GM12878 (cell line): ENCODE data around the gene MB21D2. TPM values are rescaled to one million over a fixed set of nuclear protein-coding genes. Genes with fewer than 3 reads are reported as not detected.
A peak's percentile ranks its signal among the peaks of the same experiment; 100 is the strongest.

ENCODE experiments used
- ASH2L ChIP-seq: fragments of 300-600, 200-600 bp; sonication (generic); IDR thresholded peaks from 2 replicates; pipeline ENCODE4 v1.6.1; 2017; ENCODE audit warnings: low read depth, mild to moderate bottlenecking, borderline replicate concordance
- ATF7 ChIP-seq: fragments of 450-650 bp; IDR thresholded peaks from 2 replicates; pipeline ENCODE4 v1.6.1; 2016; ENCODE audit warnings: low read depth, mild to moderate bottlenecking
- BCLAF1 ChIP-seq: fragments of 450-650 bp; IDR thresholded peaks from 2 replicates; pipeline ENCODE4 v1.6.1; 2017; ENCODE audit warnings: antibody characterized with exemption, mild to moderate bottlenecking, moderate library complexity
- BMI1 ChIP-seq: fragments of 450-650 bp; IDR thresholded peaks from 2 replicates; pipeline ENCODE4 v1.6.1; 2016; ENCODE audit warnings: mild to moderate bottlenecking, moderate library complexity, borderline replicate concordance
- CREM ChIP-seq: IDR thresholded peaks from 2 replicates; pipeline ENCODE4 v1.6.1; 2014; ENCODE audit warnings: antibody characterized with exemption, low read depth
- EGR1 ChIP-seq, 2 experiments: IDR thresholded peaks; 1 replicate in 1 of 2; 2 replicates in 1 of 2; pipeline ENCODE4 v1.6.1; 2011 to 2012; ENCODE audit warnings: low read depth in 2 of 2, low read length in 2 of 2, borderline replicate concordance in 1 of 2, mild to moderate bottlenecking in 1 of 2, moderate library complexity in 1 of 2
- ELK1 ChIP-seq: IDR thresholded peaks from 2 replicates; pipeline ENCODE4 v1.6.1; 2012; ENCODE audit warnings: low read depth, low read length, improper control_type of control experiment
- GABPA ChIP-seq: IDR thresholded peaks from 2 replicates; pipeline ENCODE4 v1.6.1; 2014; ENCODE audit warnings: antibody characterized with exemption, low read depth, mild to moderate bottlenecking, inconsistent platforms
- KDM1A ChIP-seq: fragments of 200-600 bp; sonication (generic); IDR thresholded peaks from 2 replicates; pipeline ENCODE4 v1.6.1; 2016; ENCODE audit warnings: borderline replicate concordance
- MEF2B ChIP-seq: fragments of 450-650 bp; IDR thresholded peaks from 2 replicates; pipeline ENCODE4 v1.6.1; 2018; ENCODE audit warnings: mild to moderate bottlenecking, moderate library complexity; ENCODE audit not compliant: partially characterized antibody, poor library complexity, severe bottlenecking
- MXI1 ChIP-seq: fragments of 150-350 bp; IDR thresholded peaks from 2 replicates; pipeline ENCODE4 v1.6.1; 2011; ENCODE audit warnings: low read depth, mild to moderate bottlenecking, inconsistent platforms, low read length, improper control_type of control experiment
- NFYB ChIP-seq: IDR thresholded peaks from 2 replicates; pipeline ENCODE4 v1.6.1; 2011; ENCODE audit warnings: low read depth, mild to moderate bottlenecking, low read length, improper control_type of control experiment, moderate library complexity; ENCODE audit not compliant: insufficient read depth
- PRDM15 ChIP-seq: fragments of 450-650 bp; formaldehyde crosslinking; IDR thresholded peaks from 2 replicates; pipeline ENCODE4 v1.4.0; 2020; ENCODE audit warnings: mild to moderate bottlenecking, moderate library complexity
- SIX5 ChIP-seq: IDR thresholded peaks from 2 replicates; pipeline ENCODE4 v1.6.1; 2011; ENCODE audit warnings: mild to moderate bottlenecking, low read depth, low read length, moderate library complexity; ENCODE audit not compliant: severe bottlenecking
- SMC3 ChIP-seq: IDR thresholded peaks from 2 replicates; pipeline ENCODE4 v1.6.1; 2011; ENCODE audit warnings: low read length, improper control_type of control experiment, borderline replicate concordance
- SRF ChIP-seq, 2 experiments: IDR thresholded peaks; 2 replicates each; pipeline ENCODE4 v1.6.1; 2011; ENCODE audit warnings: low read depth in 2 of 2, low read length in 2 of 2, mild to moderate bottlenecking in 1 of 2, moderate library complexity in 1 of 2
- STAT3 ChIP-seq: IDR thresholded peaks from 2 replicates; pipeline ENCODE4 v1.6.1; 2011; ENCODE audit warnings: low read depth, low read length, improper control_type of control experiment
- polyA plus RNA-seq, 11 experiments: library from polyadenylated mRNA; depleted of rRNA in 4 of 11; unstranded in 6 of 11; stranded (reverse) in 5 of 11; fragments of >200 nt; fragmentation: Nextera tagmentation in 4 of 11; fragmentation: Illumina TruSeq in 1 of 11; extraction: Ambion mirVana in 4 of 11; extraction: Trizol in 1 of 11; gene quantifications; 1 replicate in 1 of 11; 2 replicates in 10 of 11; pipeline versions ENCODE4 v1.2.1 to v1.2.3, GENCODE V29; 2011 to 2016; ENCODE audit warnings: inconsistent platforms in 2 of 11, missing spikeins in 2 of 11, low read depth in 1 of 11
- total RNA-seq, 4 experiments: library from RNA; depleted of rRNA in 3 of 4; stranded (reverse); fragments of >200 nt in 3 of 4; fragmentation: Illumina TruSeq in 1 of 4; extraction: Trizol in 1 of 4; gene quantifications; 2 replicates each; pipeline versions ENCODE4 v1.2.1 to v1.2.3, GENCODE V29; 2013 to 2021

MB21D2 gene
- total and polyA plus RNA-seq, 10 of the 15 experiments (the other 5 are each of a cell fraction or from before 2014, with no cell fraction given) = 7.9 to 21.2 (median 15.3) TPM

GRCh38 chr3:192831111-192831644, 86.5 kb downstream of the MB21D2 start (continued):
- TF ChIP-seq MEF2B (no peak), SMC3 (no peak), ELK1 (no peak), STAT3 (no peak), MXI1 (no peak), ASH2L (no peak), SIX5 (peak; percentile 6), NFYB (no peak), PRDM15 (no peak), EGR1 (IDR thresholded peaks at IDR 0.05; ENCODE audit: borderline replicate concordance in 1 of 2, low read depth in 2 of 2, low read length in 2 of 2) (0 out of 3 replicates have a peak, but pooled peaks of 1 of the 2 experiments have one; percentile 32), SRF (IDR thresholded peaks at IDR 0.05; ENCODE audit: low read depth in 2 of 2, low read length in 2 of 2) (no peak), GABPA (peak; percentile 75), BMI1 (no peak), BCLAF1 (no peak), CREM (no peak; the same call in 1 of the 2 replicates), KDM1A (no peak), ATF7 (no peak; the same call in 1 of the 2 replicates)
